H1 (cell line): ENCODE data around the gene SMIM17. TPM values are rescaled to one million over a fixed set of nuclear protein-coding genes. Genes with fewer than 3 reads are reported as not detected.

Experiments
- CTCF ChIA-PET: fragments of 300-600 bp; sonication (Branson Sonifier 250); formaldehyde crosslinking; loops from one replicate; lab custom pipeline; 2021; ENCODE audit not compliant: partially characterized antibody; lab: Charles Lee
- POLR2A ChIA-PET: fragments of 300-600 bp; sonication (Branson Sonifier 250); formaldehyde crosslinking; loops from one replicate; lab custom pipeline; 2021; ENCODE audit warnings: inconsistent platforms; ENCODE audit not compliant: partially characterized antibody; lab: Charles Lee
- DNase-seq, 2 experiments: peaks; one replicate each; pipeline versions ENCODE4 v3.0.0 to v3.0.0-alpha.2; 2010 to 2022; ENCODE audit warnings: low spot score in 2 of 2, low read depth in 1 of 2, mixed read lengths in 1 of 2
- FAIRE-seq: peaks from 2 replicates; lab custom pipeline; 2011; peaks lifted over from hg19 to GRCh38; lab: Jason Lieb, UNC
- H2AFZ ChIP-seq: 2 replicates; pipeline ENCODE4 v1.8.1; 2012; ENCODE audit warnings: low read length, inconsistent platforms
- H2AK5ac ChIP-seq: 2 replicates; pipeline ENCODE4 v1.6.1; 2013; ENCODE audit warnings: low read depth, low read length
- H2BK120ac ChIP-seq: replicated peaks from 2 replicates; pipeline ENCODE3; 2013; ENCODE audit warnings: low read depth, low read length, inconsistent platforms
- H2BK12ac ChIP-seq: 2 replicates; pipeline ENCODE4 v1.6.1; 2013; ENCODE audit warnings: low read depth, low read length
- H2BK15ac ChIP-seq: 2 replicates; pipeline ENCODE4 v1.6.1; 2013; ENCODE audit warnings: low read length
- H2BK20ac ChIP-seq: 2 replicates; pipeline ENCODE4 v1.6.1; 2013; ENCODE audit warnings: low read length
- H2BK5ac ChIP-seq: 2 replicates; pipeline ENCODE4 v1.6.1; 2013; ENCODE audit warnings: low read depth, low read length
- H3K14ac ChIP-seq: 2 replicates; pipeline ENCODE4 v1.6.1; 2013; ENCODE audit warnings: inconsistent platforms; ENCODE audit not compliant: insufficient read length
- H3K18ac ChIP-seq: 2 replicates; pipeline ENCODE4 v1.6.1; 2013; ENCODE audit warnings: low read length; ENCODE audit errors: extremely low read depth
- H3K23ac ChIP-seq: 2 replicates; pipeline ENCODE4 v1.6.1; 2013; ENCODE audit warnings: inconsistent platforms; ENCODE audit not compliant: insufficient read length
- H3K23me2 ChIP-seq: 2 replicates; pipeline ENCODE4 v1.6.1; 2013; ENCODE audit warnings: low read depth, low read length
- H3K27ac ChIP-seq: 2 replicates; pipeline ENCODE4 v1.6.1; 2011; ENCODE audit warnings: low read depth, low read length, inconsistent platforms
- H3K27me3 ChIP-seq, 4 experiments: replicated peaks in 1 of 4; 1 replicate in 1 of 4; 2 replicates in 3 of 4; pipeline versions ENCODE4 v1.6.1 to v1.8.1; 2011 to 2013; ENCODE audit warnings: low read length in 3 of 4, mild to moderate bottlenecking in 3 of 4, inconsistent platforms in 2 of 4, mixed read lengths in 2 of 4, moderate library complexity in 1 of 4; ENCODE audit not compliant: control insufficient read depth in 3 of 4, insufficient read depth in 3 of 4; ENCODE audit errors: extremely low read depth in 1 of 4
- H3K36me3 ChIP-seq, 4 experiments: 2 replicates each; pipeline versions ENCODE4 v1.6.1 to v1.8.1; 2011 to 2013; ENCODE audit warnings: mild to moderate bottlenecking in 4 of 4, low read length in 3 of 4, moderate library complexity in 2 of 4, control low read depth in 1 of 4, inconsistent platforms in 1 of 4; ENCODE audit not compliant: insufficient read depth in 4 of 4, control insufficient read depth in 2 of 4
- H3K4ac ChIP-seq: replicated peaks from 2 replicates; pipeline ENCODE3; 2013; ENCODE audit warnings: low read length, low read depth, mixed read lengths, inconsistent platforms; ENCODE audit not compliant: insufficient read length
- H3K4me1 ChIP-seq, 4 experiments: replicated peaks in 1 of 4; 1 replicate in 1 of 4; 2 replicates in 3 of 4; pipeline versions ENCODE4 v1.6.1 to v1.8.1; 2011 to 2013; ENCODE audit warnings: low read length in 3 of 4, inconsistent platforms in 2 of 4, mixed read lengths in 1 of 4; ENCODE audit not compliant: insufficient read depth in 4 of 4, control insufficient read depth in 3 of 4
- H3K4me2 ChIP-seq, 2 experiments: 2 replicates each; pipeline versions ENCODE4 v1.6.1 to v1.8.1; 2011 to 2013; ENCODE audit warnings: low read depth in 2 of 2, low read length in 2 of 2, control low read depth in 1 of 2, inconsistent platforms in 1 of 2, mild to moderate bottlenecking in 1 of 2; ENCODE audit not compliant: insufficient read depth in 1 of 2
- H3K4me3 ChIP-seq, 4 experiments: fragments of 200-600, 300-600 bp in 1 of 4; sonication (generic), shearing (Covaris generic), sonication (Bioruptor Twin) in 1 of 4; 2 replicates each; pipeline versions ENCODE4 v1.5.1 to v1.8.1; 2011 to 2016; ENCODE audit warnings: low read length in 4 of 4, low read depth in 3 of 4, control low read depth in 2 of 4, inconsistent platforms in 2 of 4, mild to moderate bottlenecking in 2 of 4, mixed read lengths in 1 of 4, moderate library complexity in 1 of 4; ENCODE audit not compliant: insufficient read depth in 2 of 4; ENCODE audit errors: extremely low read depth in 1 of 4
- H3K56ac ChIP-seq: replicated peaks from 2 replicates; pipeline ENCODE3; 2013; ENCODE audit warnings: low read depth, mild to moderate bottlenecking, mixed read lengths, low read length, inconsistent platforms; ENCODE audit not compliant: insufficient read length
- H3K79me1 ChIP-seq: 2 replicates; pipeline ENCODE4 v1.6.1; 2013; ENCODE audit warnings: low read depth, low read length, control low read depth
- H3K79me2 ChIP-seq, 2 experiments: 2 replicates each; pipeline versions ENCODE4 v1.6.1 to v1.8.1; 2012 to 2013; ENCODE audit warnings: low read length in 2 of 2, mild to moderate bottlenecking in 2 of 2, inconsistent platforms in 1 of 2; ENCODE audit not compliant: insufficient read depth in 2 of 2, control insufficient read depth in 1 of 2
- H3K9ac ChIP-seq, 4 experiments: replicated peaks in 1 of 4; 1 replicate in 1 of 4; 2 replicates in 3 of 4; pipeline versions ENCODE4 v1.6.1 to v1.8.1; 2011 to 2013; ENCODE audit warnings: low read depth in 3 of 4, low read length in 3 of 4, control low read depth in 2 of 4, mild to moderate bottlenecking in 2 of 4, moderate library complexity in 2 of 4, inconsistent platforms in 1 of 4; ENCODE audit errors: extremely low read depth in 1 of 4
- H3K9me3 ChIP-seq, 2 experiments: 2 replicates each; pipeline versions ENCODE4 v1.6.1 to v1.8.1; 2012 to 2013; ENCODE audit warnings: mild to moderate bottlenecking in 2 of 2, moderate library complexity in 2 of 2, control low read depth in 1 of 2, inconsistent platforms in 1 of 2, low read depth in 1 of 2, low read length in 1 of 2, mixed read lengths in 1 of 2; ENCODE audit not compliant: insufficient read depth in 2 of 2
- H4K20me1 ChIP-seq, 2 experiments: replicated peaks in 1 of 2; 2 replicates each; pipeline versions ENCODE3 to v1.8.1; 2011 to 2013; ENCODE audit warnings: inconsistent platforms in 2 of 2, low read length in 2 of 2, mild to moderate bottlenecking in 1 of 2; ENCODE audit not compliant: insufficient read depth in 2 of 2, control insufficient read depth in 1 of 2
- H4K5ac ChIP-seq: 2 replicates; pipeline ENCODE4 v1.6.1; 2013; ENCODE audit warnings: low read length, low read depth, mixed read lengths, inconsistent platforms; ENCODE audit not compliant: insufficient read length
- H4K8ac ChIP-seq: 2 replicates; pipeline ENCODE4 v1.8.0; 2013; ENCODE audit warnings: mild to moderate bottlenecking, moderate library complexity, low read length, inconsistent platforms; ENCODE audit not compliant: insufficient read depth; ENCODE audit errors: extremely low read depth
- H4K91ac ChIP-seq: replicated peaks from 2 replicates; pipeline ENCODE3; 2013; ENCODE audit warnings: low read length, mixed read lengths, inconsistent platforms; ENCODE audit not compliant: insufficient read length
- RAD21 ChIP-seq, 2 experiments: IDR thresholded peaks in 1 of 2; conservative IDR thresholded peaks in 1 of 2; 2 replicates each; pipeline ENCODE4 v1.6.1; 2011; ENCODE audit warnings: low read depth in 2 of 2, low read length in 2 of 2, improper control_type of control experiment in 1 of 2, inconsistent platforms in 1 of 2, mild to moderate bottlenecking in 1 of 2, moderate library complexity in 1 of 2
- WGBS, 2 experiments: shearing (Covaris generic) in 1 of 2; methylation state at CpG; one replicate each; pipeline versions ENCODE4 v1.1.6 to v1.1.7; 2013 to 2015; ENCODE audit warnings: low lambda C conversion rate in 2 of 2, mixed read lengths in 2 of 2, inconsistent platforms in 1 of 2, low coverage in 1 of 2, missing lambda C conversion rate in 1 of 2; ENCODE audit not compliant: insufficient replicate concordance in 2 of 2, insufficient coverage in 1 of 2, insufficient read length in 1 of 2; ENCODE audit errors: extremely low coverage in 1 of 2, missing lambda C conversion rate in 1 of 2; 5-methylcytosine and 5-hydroxymethylcytosine counted together
- polyA plus RNA-seq, 7 experiments: library from polyadenylated mRNA; depleted of rRNA in 3 of 7; stranded (reverse) in 5 of 7; unstranded in 2 of 7; fragments of >200 nt in 5 of 7; fragments of 200-250 nt in 2 of 7; gene quantifications; 1 replicate in 5 of 7; 2 replicates in 1 of 7; 4 replicates in 1 of 7; pipeline versions ENCODE4 v1.2.1 to v1.2.3, GENCODE V29; 2011 to 2013; ENCODE audit warnings: missing spikeins in 2 of 7, mixed read lengths in 2 of 7
- total RNA-seq: library from RNA; stranded (reverse); fragmentation: NEBNext Ultra II Directional; extraction: Animal tissue kit (Norgen Biotek cat#: 25700); gene quantifications from 2 replicates; pipeline ENCODE4 v1.2.1, GENCODE V29; 2021

SMIM17 gene
- total and polyA plus RNA-seq, 2 of the 8 experiments (the other 6 are each of a cell fraction or from before 2014, with no cell fraction given): 0.06 TPM; not detected in 1

DNA sequence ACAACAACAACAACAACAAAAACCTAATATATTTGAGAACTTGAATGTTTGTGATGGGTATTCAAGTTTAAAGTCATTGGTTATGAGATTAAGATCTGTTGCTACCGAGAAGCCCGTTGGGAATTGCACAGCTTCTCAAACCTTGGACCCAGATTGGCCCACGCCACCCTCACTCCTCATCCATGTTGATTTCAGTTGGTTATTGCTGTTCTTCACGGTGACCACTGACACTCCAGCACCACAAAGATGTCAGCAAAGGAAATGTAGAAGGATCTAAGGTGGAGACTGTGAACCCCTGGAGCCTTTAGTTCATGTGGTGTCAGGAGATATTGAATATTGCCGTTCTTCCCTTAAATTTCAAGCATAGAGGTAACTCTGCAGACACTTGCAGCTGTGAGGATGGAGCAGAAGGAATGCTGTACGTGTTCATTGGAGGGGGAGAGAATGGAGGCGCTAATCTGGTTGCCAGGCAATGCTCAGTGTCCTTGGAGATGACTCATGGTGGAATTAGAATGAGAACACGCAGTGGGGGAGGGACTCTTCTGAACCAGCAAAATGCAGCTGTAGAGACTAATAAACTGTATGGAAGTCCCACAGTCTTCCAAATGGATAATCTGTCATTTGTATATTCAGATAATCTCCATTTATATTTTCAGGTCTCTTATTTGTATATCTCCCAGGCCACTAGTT is 49.4 kb downstream of the SMIM17 start:
- Histone ChIP-seq H3K4me3 (no peak overlapping the region), H3K36me3 (no peaks in the 10 kb centered on the region), H2AFZ (no peak overlapping the region), H3K14ac (no peak overlapping the region), H3K4ac (no peak overlapping the region), H3K23me2 (no peaks in the 10 kb centered on the region), H3K56ac (no peak overlapping the region), H3K9me3 (peaks cover 64 to 74% of the 10 kb centered on the region in 2 experiments), H2BK120ac (no peak overlapping the region), H3K27me3 (no peaks in the 10 kb centered on the region), H3K27ac (no peak overlapping the region), H2BK12ac (no peak overlapping the region), H2BK20ac (no peak overlapping the region), H3K79me1 (no peaks in the 10 kb centered on the region), H2BK5ac (no peak overlapping the region), H3K79me2 (no peaks in the 10 kb centered on the region), H2AK5ac (no peak overlapping the region), H4K20me1 (no peaks in the 10 kb centered on the region), H4K8ac (no peak overlapping the region), H3K9ac (no peak overlapping the region), H4K5ac (no peak overlapping the region), H3K23ac (no peak overlapping the region), H3K4me1 (no peaks in the 10 kb centered on the region), H3K4me2 (no peak overlapping the region), H2BK15ac (no peak overlapping the region), H4K91ac (no peak overlapping the region), H3K18ac (no peak overlapping the region)
- no peak for FAIRE-seq
- no peak for DNase-seq
- POLR2A ChIA-PET: no interaction called here
- WGBS, 2 experiments: 50% methylated on average over 8 of the region's 8 CpGs; no CpG with 5 or more reads in 1 of the 2 experiments
- CTCF ChIA-PET: no interaction called here
- no peak for TF ChIP-seq RAD21 (IDR thresholded peaks at IDR 0.05 in 1 of 2, conservative IDR thresholded peaks at IDR 0.05 in 1 of 2; ENCODE audit: low read depth in 2 of 2, low read length in 2 of 2)
